AG09309 (cell line): ENCODE results near the gene CCNDBP1.

ENCODE experiments used
- DNase-seq: peaks from one replicate; pipeline ENCODE4 v3.0.0-alpha.2; 2010; ENCODE audit warnings: low read depth
- H3K4me3 ChIP-seq: 2 replicates; pipeline ENCODE4 v1.5.1; 2011; ENCODE audit warnings: mild to moderate bottlenecking, low read depth, low read length, moderate library complexity; ENCODE audit not compliant: control insufficient read depth
- TF ChIP-seq, protein P1 (sequence below): IDR thresholded peaks from 2 replicates; pipeline ENCODE4 v1.5.1; 2011; ENCODE audit warnings: mild to moderate bottlenecking, low read depth, low read length, inconsistent platforms; ENCODE audit not compliant: insufficient read depth, control insufficient read depth; ENCODE audit errors: missing control alignments

CCNDBP1 gene

DNA sequence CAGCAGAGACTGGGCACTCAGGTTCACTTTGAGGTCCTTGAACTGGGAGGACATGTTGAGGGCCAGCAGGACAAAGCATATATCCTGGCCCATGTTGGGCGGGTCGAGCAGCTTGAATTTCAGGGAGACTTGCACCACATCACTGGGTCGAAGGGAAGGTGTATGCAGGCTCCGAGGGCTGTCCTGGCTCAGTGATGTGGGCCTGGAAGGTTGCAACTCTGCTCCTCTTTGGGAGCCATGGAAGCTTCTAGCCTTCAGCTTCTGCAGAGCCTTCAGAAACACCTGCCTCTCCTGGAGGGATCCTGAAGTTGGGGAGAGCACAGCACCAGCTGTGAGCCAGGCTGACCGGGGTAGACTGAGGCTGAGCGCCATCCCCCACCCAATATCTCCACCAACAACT lies 50.3 kb downstream of the CCNDBP1 start:
- no peak for DNase-seq
- TF ChIP-seq, protein P1, sequence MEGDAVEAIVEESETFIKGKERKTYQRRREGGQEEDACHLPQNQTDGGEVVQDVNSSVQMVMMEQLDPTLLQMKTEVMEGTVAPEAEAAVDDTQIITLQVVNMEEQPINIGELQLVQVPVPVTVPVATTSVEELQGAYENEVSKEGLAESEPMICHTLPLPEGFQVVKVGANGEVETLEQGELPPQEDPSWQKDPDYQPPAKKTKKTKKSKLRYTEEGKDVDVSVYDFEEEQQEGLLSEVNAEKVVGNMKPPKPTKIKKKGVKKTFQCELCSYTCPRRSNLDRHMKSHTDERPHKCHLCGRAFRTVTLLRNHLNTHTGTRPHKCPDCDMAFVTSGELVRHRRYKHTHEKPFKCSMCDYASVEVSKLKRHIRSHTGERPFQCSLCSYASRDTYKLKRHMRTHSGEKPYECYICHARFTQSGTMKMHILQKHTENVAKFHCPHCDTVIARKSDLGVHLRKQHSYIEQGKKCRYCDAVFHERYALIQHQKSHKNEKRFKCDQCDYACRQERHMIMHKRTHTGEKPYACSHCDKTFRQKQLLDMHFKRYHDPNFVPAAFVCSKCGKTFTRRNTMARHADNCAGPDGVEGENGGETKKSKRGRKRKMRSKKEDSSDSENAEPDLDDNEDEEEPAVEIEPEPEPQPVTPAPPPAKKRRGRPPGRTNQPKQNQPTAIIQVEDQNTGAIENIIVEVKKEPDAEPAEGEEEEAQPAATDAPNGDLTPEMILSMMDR = no peak
- H3K4me3 ChIP-seq = no peak overlapping the region

- H3K4me3 ChIP-seq = no peak overlapping the region
- DNase-seq = no peak
- TF ChIP-seq, protein P1 = no peak
Measured at GRCh38 chr15:43237842-43238470, 52.8 kb downstream of the CCNDBP1 start.

DNA sequence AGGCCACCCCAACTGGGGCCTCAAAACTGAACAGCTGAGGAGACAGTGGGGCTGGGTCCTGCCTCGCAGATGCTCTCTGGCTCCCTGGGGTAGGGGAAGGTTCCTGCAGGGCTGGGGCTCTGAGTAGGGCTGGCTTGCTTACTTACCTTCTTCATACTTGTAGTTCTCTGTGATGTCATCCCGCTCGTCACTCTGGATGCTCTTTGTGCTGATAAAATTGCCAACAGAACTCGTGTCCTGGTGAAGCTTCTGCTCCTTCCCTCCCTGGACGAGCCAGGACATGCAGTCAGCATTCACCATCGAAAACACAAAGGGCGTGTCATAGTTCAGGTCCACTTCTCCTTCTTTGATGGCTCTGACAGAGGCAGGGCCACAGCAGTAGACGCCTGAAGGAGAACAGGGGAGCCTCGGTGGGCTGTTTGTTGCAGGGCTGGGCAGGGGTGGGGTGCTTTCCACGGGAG lies 53.5 kb downstream of the CCNDBP1 start:
- TF ChIP-seq, protein P1 = no peak
- no peak overlapping the region for H3K4me3 ChIP-seq
- no peak for DNase-seq

- TF ChIP-seq, protein P1 = no peak
- H3K4me3 ChIP-seq = no peak overlapping the region
- no peak for DNase-seq
Measured at GRCh38 chr15:43239732-43240491, 54.7 kb downstream of the CCNDBP1 start.

- no peak overlapping the region for H3K4me3 ChIP-seq
- TF ChIP-seq, protein P1 = no peak
- peak; percentile 75 for DNase-seq
Measured at GRCh38 chr15:43241100-43241499, 55.9 kb downstream of the CCNDBP1 start.

- TF ChIP-seq, protein P1 = no peak
- no peak for DNase-seq
- no peak overlapping the region for H3K4me3 ChIP-seq
Measured at GRCh38 chr15:43242616-43243015, 57.4 kb downstream of the CCNDBP1 start.
